GM21529 (cell line): ENCODE measurements around the gene C22orf15.

ENCODE experiments used
- ATAC-seq: cut with Tn5 transposase; IDR thresholded peaks from one replicate; pipeline ENCODE4 v1.9.1; 2021; ENCODE audit not compliant: unreplicated experiment

Gene C22orf15

GRCh38 chr22:23786752-23787599 is 24.2 kb downstream of the C22orf15 start, which contains the start of gene SMARCB1:
SMARCB1 (plus strand) TSS chr22:23786966; CDS start chr22:23787170, 204 bp downstream.
- ATAC-seq: peak; percentile 65

DNA sequence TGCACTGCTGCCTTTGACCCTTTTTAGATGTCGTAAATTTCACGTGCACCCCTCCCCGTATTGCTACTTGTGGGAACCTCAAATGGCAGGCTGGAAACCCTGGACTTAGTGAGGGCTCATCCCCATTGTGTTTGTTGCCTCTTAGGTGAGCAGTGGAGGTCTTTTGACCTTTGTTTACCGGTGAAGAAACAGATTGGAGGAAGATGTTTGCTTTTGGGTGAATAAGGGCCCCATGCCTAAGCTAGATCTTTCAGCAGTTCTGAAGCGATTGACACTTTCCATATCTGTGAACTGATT is 24.8 kb downstream of the C22orf15 start:
- ATAC-seq: peak; percentile 18

DNA sequence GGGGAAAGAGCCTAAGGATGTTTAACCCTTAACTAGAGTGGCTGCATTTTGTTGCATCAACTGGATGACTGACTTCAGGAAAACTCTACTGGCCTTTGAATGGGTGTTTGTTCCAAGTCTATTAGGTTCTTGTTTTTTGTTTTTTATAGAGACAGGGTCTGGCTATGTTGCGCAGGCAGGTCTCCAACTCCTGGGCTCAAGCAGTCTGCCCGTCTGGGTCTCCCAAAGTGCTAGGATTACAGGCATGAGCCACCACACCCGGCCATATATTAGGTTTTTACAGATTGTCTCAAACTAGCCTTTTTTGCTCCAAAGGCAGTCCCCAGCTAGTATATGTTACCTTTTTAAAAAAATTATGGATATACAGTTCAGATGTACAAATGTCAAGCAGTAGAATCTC is 25.1 kb downstream of the C22orf15 start:
- ATAC-seq: no peak

- ATAC-seq: no peak
Observed at GRCh38 chr22:23789121-23789520, 26.3 kb downstream of the C22orf15 start.

DNA sequence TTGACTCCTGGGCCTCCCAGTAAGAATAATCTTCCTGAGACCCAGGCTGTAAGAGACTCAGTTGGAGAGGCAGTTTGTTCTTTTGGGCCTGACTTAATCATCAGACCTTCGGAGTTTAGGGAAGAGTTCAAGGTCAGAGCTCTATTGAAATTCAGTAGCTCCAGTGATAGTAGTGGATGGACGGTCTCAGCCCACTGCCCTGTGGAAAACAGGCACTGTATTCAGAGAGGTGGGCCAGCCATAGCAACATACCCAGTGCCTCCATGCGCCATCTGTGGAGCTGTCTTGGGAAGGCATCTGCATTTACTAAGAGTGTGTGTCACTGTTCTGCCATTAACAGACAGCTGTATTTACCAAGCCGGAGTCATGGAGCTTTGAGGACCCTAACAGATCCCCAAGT is 26.8 kb downstream of the C22orf15 start:
- ATAC-seq: no peak

DNA sequence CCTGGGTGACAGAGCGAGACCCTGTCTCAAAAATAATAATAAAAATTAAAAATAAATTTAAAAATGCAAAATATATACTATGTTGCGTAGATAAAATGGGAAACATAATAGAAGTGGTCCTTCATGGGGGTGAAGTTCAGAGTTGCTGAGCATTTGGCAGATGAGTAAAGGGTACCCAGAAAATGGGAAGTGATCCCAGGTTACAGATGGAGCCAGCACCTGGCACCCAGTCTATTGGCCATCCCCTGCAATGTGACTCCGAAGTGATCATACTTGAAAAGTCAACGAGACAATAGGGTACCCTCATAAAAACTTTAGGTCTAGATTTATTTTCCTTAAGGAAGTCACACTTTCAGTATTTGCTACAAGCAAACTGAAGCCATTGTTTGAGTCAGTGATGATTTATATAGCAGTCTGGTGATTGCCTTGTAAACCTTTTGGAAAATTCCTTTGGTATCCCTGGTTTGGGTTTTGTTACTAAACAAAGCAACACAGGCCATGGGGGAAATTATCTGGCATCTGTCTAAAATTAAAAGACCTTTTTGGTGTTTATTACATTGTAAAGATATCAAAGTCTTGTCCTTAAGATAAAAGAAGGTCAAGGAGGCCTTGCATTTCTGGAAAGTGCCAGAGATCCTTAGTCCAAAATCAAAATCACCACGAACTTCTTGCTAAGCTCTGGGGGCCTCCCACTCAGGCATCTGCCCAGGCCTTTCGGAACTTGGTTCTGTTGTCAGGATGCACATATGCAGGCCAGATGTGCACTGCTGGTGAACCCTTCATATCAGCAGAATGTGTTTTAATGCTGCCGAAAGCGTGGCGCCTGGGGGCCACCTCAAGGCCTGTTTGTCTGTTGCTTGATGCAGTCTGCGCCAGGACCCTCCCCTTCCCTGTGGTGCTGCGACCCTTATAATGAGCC is 28.3 kb downstream of the C22orf15 start:
- ATAC-seq: no peak

- no peak for ATAC-seq
Observed at GRCh38 chr22:23791738-23792645, 29.2 kb downstream of the C22orf15 start.

DNA sequence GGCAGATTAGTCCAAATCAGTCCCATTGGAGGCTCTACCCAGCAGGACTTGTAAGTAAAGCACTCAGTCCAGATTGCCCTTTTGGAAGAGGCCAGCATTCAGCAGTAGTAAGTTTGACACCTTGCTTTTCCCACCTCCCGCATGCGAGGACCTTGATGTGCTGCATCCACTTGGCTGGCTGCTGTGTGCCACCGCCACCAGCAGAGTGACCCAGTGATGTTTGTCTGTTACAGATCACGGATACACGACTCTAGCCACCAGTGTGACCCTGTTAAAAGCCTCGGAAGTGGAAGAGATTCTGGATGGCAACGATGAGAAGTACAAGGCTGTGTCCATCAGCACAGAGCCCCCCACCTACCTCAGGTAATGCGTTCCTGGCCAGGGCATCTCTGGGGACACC is 30.5 kb downstream of the C22orf15 start:
- ATAC-seq: no peak

- ATAC-seq: no peak
Observed at GRCh38 chr22:23796461-23796860, 33.7 kb downstream of the C22orf15 start.

DNA sequence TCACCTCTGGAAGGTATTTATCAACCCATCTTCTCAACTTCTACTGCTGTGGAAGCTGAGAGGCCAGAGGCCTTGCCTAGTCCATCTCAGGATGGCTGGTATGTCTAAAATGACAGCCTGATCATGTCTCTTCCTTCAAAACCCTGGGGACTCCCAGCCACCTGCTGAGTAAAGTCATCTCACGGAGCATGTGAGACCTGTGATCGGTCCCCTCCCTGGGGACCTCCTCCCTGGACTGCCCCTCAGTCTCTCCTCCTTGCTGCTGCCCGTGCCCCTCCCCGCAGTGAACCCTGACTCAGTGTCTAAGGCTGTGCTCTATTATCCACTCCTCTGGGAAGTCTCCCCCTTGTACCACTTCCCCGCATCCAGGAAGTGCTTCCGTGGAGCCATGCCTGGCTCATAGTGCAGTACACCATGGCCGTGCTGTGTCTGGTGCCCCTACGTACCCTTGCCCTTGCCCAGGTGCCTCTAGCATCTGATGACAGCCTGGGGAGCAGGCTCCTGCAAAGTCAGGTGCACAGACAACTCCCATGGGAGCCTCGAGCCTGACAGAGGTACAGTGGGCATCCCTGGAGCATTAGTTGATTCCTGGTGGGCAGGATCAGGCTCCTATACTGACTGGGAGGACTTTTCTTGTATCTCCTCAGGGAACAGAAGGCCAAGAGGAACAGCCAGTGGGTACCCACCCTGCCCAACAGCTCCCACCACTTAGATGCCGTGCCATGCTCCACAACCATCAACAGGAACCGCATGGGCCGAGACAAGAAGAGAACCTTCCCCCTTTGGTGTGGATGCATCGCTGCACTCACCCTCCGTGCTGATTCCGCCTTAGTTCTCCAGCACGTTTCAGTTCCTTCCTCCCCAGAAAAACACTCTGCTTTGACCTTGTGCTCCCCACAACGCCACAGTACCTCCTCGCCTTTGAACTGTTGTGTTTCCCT is 37.8 kb downstream of the C22orf15 start:
- peak; percentile 50 for ATAC-seq

DNA sequence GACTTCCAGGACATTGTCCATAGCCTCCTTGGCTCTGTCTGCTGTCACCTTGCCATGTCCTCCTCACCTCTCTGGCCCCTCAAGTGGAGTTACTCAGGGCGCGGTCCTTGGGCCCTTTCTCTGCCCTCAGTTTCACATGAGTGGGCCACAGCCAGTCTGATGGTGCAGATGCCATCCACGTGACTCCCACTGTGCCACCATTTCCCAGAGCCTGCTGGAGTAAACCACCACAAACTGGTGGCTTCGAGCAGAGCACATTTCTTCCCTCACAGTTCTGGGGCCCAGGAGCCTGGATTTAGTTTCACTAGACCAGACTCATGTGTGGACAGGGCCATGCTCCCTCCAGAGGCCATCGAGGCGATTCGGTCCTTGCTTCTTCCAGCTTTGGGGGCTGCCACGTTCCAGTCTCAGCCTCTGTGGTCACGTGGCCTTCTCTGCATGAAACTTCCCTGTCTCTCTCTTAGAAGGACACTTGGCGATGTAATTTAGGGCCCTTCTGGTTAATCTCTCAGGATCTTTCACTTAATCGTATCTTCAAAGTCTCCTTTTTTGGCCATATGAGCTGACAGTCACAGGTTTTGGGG is 38.5 kb downstream of the C22orf15 start:
- peak; percentile 10 for ATAC-seq

- no peak for ATAC-seq
Observed at GRCh38 chr22:23801886-23802377, 39.1 kb downstream of the C22orf15 start.

- ATAC-seq: peak; percentile 36
Observed at GRCh38 chr22:23803001-23803819, 40.4 kb downstream of the C22orf15 start.

DNA sequence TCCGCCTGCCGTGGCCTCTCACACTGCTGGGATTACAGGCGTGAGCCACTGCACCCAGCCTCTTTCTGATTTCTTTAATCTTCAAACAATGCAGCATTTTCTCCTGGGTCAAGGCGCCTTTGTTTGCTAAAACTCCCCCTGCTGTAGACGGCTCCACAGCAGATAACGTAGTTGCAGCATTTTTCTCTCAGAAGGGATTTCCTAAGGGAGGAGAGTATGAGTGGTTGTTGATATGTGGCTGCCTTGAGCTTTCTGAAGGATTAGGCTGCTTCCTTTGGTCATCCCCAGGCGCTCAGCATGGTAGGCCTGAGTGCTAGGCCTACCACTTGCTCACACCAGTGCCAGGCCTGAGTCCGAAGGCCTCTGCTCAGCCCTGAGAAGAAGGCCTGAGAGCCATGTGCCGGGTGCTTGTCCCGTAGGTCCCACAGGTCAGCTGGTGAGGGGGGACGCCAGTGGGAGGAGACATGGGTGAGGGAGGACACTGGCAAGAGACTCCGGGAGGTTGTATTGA is 42.0 kb downstream of the C22orf15 start:
- no peak for ATAC-seq

GRCh38 chr22:23806837-23807236 is 44.0 kb downstream of the C22orf15 start:
- no peak for ATAC-seq

- ATAC-seq: no peak
Observed at GRCh38 chr22:23812378-23812777, 49.6 kb downstream of the C22orf15 start.
